ENCODE results near the gene ABTB1. TPM values are rescaled to one million over a fixed set of nuclear protein-coding genes. Genes with fewer than 3 reads are reported as not detected.
"Not testable (repeated sequence)": the region's sequence is repeated elsewhere in the genome, so short reads cannot be mapped to it uniquely, and the experiment has no call there.

ABTB1 gene
- total RNA-seq, 1 donor from 2014 or later: 8.7 TPM

- no peak for TF ChIP-seq CTCF (IDR thresholded peaks at IDR 0.05; ENCODE audit: unreplicated experiment)
- H3K9me3 Mint-ChIP-seq (ENCODE audit: unreplicated experiment): no peaks in the 10 kb centered on the region
- peaks cover 7% of the 10 kb centered on the region for H3K27me3 Mint-ChIP-seq (ENCODE audit: unreplicated experiment)
- no peak for DNase-seq (ENCODE audit: low spot score)
- no peak overlapping the region for H3K4me3 Mint-ChIP-seq (ENCODE audit: unreplicated experiment)
- peaks cover 21% of the 10 kb centered on the region for H3K4me1 Mint-ChIP-seq (ENCODE audit: unreplicated experiment)
- H3K36me3 Mint-ChIP-seq (ENCODE audit: low read depth, unreplicated experiment): no peaks in the 10 kb centered on the region
- peak overlapping the region; percentile 67 for H3K27ac Mint-ChIP-seq (ENCODE audit: unreplicated experiment)
These were observed 26.9 kb downstream of the ABTB1 start for GRCh38 chr3:127699416-127700300.

- H3K9me3 Mint-ChIP-seq (ENCODE audit: unreplicated experiment): no peaks in the 10 kb centered on the region
- TF ChIP-seq CTCF (IDR thresholded peaks at IDR 0.05; ENCODE audit: unreplicated experiment): peak; percentile 38
- DNase-seq (ENCODE audit: low spot score): no peak
- no peaks in the 10 kb centered on the region for H3K36me3 Mint-ChIP-seq (ENCODE audit: low read depth, unreplicated experiment)
- no peak overlapping the region for H3K27ac Mint-ChIP-seq (ENCODE audit: unreplicated experiment)
- H3K27me3 Mint-ChIP-seq (ENCODE audit: unreplicated experiment): peaks cover 7% of the 10 kb centered on the region
- no peak overlapping the region for H3K4me3 Mint-ChIP-seq (ENCODE audit: unreplicated experiment)
- H3K4me1 Mint-ChIP-seq (ENCODE audit: unreplicated experiment): peaks cover 21% of the 10 kb centered on the region
These were observed 27.7 kb downstream of the ABTB1 start for GRCh38 chr3:127700406-127700805.

GRCh38 chr3:127701280-127701911, 28.6 kb downstream of the ABTB1 start:
- H3K9me3 Mint-ChIP-seq (ENCODE audit: unreplicated experiment): no peaks in the 10 kb centered on the region

GRCh38 chr3:127702151-127702578, 29.4 kb downstream of the ABTB1 start:
- Mint-ChIP-seq H3K4me3 (ENCODE audit: unreplicated experiment) (no peak overlapping the region), H3K27ac (ENCODE audit: unreplicated experiment) (no peak overlapping the region), H3K9me3 (ENCODE audit: unreplicated experiment) (no peaks in the 10 kb centered on the region), H3K4me1 (ENCODE audit: unreplicated experiment) (peaks cover 21% of the 10 kb centered on the region), H3K27me3 (ENCODE audit: unreplicated experiment) (peaks cover 9% of the 10 kb centered on the region), H3K36me3 (ENCODE audit: low read depth, unreplicated experiment) (no peaks in the 10 kb centered on the region)
- DNase-seq (ENCODE audit: low spot score): no peak
- TF ChIP-seq CTCF (IDR thresholded peaks at IDR 0.05; ENCODE audit: unreplicated experiment): no peak

More at GRCh38 chr3:127701280-127701911, 28.6 kb downstream of the ABTB1 start:
- no peak overlapping the region for H3K4me3 Mint-ChIP-seq (ENCODE audit: unreplicated experiment)
- DNase-seq (ENCODE audit: low spot score): no peak
- H3K27me3 Mint-ChIP-seq (ENCODE audit: unreplicated experiment): peaks cover 7% of the 10 kb centered on the region
- H3K36me3 Mint-ChIP-seq (ENCODE audit: low read depth, unreplicated experiment): no peaks in the 10 kb centered on the region
- H3K27ac Mint-ChIP-seq (ENCODE audit: unreplicated experiment): peak overlapping the region; percentile 61
- TF ChIP-seq CTCF (IDR thresholded peaks at IDR 0.05; ENCODE audit: unreplicated experiment): no peak
- H3K4me1 Mint-ChIP-seq (ENCODE audit: unreplicated experiment): peaks cover 21% of the 10 kb centered on the region

GRCh38 chr3:127704840-127705239, 32.1 kb downstream of the ABTB1 start:
- not testable (repeated sequence) for DNase-seq (ENCODE audit: low spot score); H3K27ac Mint-ChIP-seq (ENCODE audit: unreplicated experiment); H3K4me3 Mint-ChIP-seq (ENCODE audit: unreplicated experiment); H3K36me3 Mint-ChIP-seq (ENCODE audit: low read depth, unreplicated experiment); H3K9me3 Mint-ChIP-seq (ENCODE audit: unreplicated experiment)
- Mint-ChIP-seq H3K4me1 (ENCODE audit: unreplicated experiment) (peaks cover 14% of the 10 kb centered on the region), H3K27me3 (ENCODE audit: unreplicated experiment) (peaks cover 11% of the 10 kb centered on the region)

All from endothelial cell (in vitro differentiated cells).